ENCODE data around the gene PPP1R26. TPM values are rescaled to one million over a fixed set of nuclear protein-coding genes. Genes with fewer than 3 reads are reported as not detected.

The PPP1R26 gene
- total and polyA plus RNA-seq, 5 experiments from 2014 or later: 0.13 to 0.22 TPM; not detected in 3

DNA sequence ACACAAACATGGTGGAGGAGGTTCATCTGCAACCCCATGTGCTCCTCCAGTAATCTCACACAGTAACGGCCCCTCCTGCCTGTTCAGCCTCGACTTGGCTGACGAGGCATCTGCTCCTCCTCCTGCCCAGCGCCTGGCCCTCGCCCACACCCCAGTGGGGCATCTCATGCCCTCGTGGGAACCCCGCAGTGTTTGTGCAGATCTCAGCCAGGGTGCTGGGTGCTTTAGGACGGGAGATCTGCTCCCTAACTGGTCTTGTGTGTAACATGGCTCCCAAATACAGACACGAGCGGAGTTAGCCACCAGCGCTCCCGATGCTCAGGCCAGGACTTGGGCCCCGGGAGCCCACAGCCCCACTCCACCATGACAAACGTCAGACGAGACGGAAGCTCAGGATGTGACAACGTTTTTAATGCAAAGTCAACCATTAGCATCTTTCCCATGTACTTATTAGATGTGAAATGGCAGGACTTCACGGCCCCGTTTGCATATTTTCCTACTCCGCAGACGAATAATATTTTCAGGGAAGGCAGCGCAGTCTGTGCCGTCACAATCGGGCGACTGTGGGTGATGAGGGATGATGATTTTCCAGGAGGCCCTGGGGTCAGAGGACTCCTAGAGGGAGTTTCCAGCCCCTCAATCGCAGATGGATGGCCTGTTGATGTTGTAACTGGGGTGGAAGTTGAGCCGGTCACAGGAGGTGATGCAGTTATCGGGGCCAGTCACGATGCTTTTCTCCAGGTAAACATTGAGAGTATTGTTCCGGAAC is 15.4 kb downstream of the PPP1R26 start:
- Mint-ChIP-seq H3K27ac (no peak overlapping the region), H3K4me3 (no peak overlapping the region), H3K36me3 (no peaks in the 10 kb centered on the region), H3K4me1 (peaks cover 2 to 8% (median 5%) of the 10 kb centered on the region in 4 donors), H3K27me3 (peaks cover 0 to 11% (median 9%) of the 10 kb centered on the region in 5 donors), H3K9me3 (no peaks in the 10 kb centered on the region)
- DNase-seq (no peak), ATAC-seq (no peak)
- POLR2A ChIA-PET: no interaction called here

GRCh38 chr9:135498381-135499126 is 19.0 kb downstream of the PPP1R26 start:
- Mint-ChIP-seq H3K9me3 (no peaks in the 10 kb centered on the region), H3K27me3 (peaks cover 0 to 6% (median 5%) of the 10 kb centered on the region in 5 donors), H3K36me3 (peaks cover 0 to 11% (median 3%) of the 10 kb centered on the region in 3 donors), H3K4me3 (peak overlapping the region in 9 of 10 donors; percentile 71 to 96 (median 86)), H3K27ac (no peak overlapping the region), H3K4me1 (peaks cover 9 to 28% (median 26%) of the 10 kb centered on the region in 4 donors)
- ATAC-seq (no peak), DNase-seq (no peak)
- POLR2A ChIA-PET: interaction anchor here (0.9 kb wide), 1 partner anchor 17 kb away, joined by 4 read pairs; no protein-coding TSS in a partner anchor

DNA sequence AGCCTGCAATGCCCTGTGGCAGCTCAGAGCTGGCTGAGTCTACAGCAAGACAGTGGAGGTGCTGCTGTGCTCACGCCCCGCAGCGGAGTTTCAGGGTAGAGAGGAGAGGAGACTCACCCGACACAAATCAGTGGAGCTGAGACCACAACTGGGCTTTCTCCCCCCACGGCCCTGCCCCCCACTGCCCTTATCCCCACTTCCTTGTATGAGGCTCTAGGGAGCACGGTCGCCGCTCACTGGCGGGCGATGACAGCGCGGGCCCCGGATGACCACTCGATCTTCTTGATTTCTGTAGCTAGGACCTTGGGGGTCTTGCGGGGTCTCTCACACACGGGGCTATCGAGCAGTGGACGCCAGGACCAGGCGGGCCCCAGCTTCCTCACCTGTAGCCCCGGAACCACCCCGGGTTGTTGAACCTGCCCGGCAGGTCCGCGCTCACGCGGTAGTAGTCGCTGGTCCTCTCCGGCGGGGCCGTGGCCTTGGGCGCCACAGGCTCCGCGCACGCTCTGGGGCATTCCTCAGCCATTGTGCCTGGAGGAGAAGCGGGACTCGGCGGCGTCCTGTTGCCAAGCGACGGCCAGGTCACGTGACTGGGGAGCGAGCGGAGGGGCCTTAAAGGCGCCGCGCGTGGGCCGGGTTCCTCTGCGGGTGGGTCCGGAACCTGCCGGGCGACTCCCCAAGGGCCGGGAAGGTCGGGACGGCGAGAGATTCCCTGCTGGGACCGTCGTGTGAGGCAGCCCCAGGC is 19.9 kb downstream of the PPP1R26 start:
- Mint-ChIP-seq H3K27me3 (peaks cover 0 to 6% (median 5%) of the 10 kb centered on the region in 5 donors), H3K4me3 (peak overlapping the region; percentile 71 to 96 (median 88)), H3K9me3 (no peaks in the 10 kb centered on the region), H3K27ac (peak overlapping the region in 6 of 10 donors; percentile 49 to 70 (median 61)), H3K4me1 (peaks cover 11 to 30% (median 29%) of the 10 kb centered on the region in 4 donors), H3K36me3 (peaks cover 0 to 21% (median 8%) of the 10 kb centered on the region in 3 donors)
- ATAC-seq: peak; percentile 54 to 67
- peak; percentile 74 to 94 (median 85) for DNase-seq
- POLR2A ChIA-PET: interaction anchor here (0.9 kb wide), 1 partner anchor 18 kb away, joined by 4 read pairs; no protein-coding TSS in a partner anchor

DNA sequence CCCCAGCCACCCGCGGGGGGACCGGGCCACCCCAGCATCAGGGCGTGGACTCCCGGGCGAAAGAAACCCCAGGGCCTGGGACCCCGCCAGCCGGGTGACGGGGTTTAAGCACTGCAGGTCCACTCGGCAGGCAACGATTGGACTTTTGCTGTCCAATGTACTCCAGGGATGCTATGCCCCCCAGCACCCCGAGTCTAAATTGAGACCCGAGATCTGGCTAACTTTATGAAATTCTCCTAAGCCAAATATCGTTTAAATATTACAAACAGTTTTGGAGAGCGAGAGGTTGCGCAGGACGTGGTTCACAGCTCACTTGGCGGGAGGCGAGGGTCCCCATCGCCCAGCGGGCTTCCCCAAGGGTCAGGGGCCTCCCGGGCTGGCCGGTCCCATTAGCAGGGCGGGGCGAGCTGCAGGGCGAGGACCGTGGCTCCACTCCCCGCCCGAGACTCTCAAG is 20.5 kb downstream of the PPP1R26 start:
- ATAC-seq: peak; percentile 15 to 35
- no peak for DNase-seq
- peak overlapping the region in 8 of 10 donors; percentile 9 to 95 (median 44) for H3K27ac Mint-ChIP-seq
- H3K27me3 Mint-ChIP-seq: peaks cover 0 to 5% (median 2%) of the 10 kb centered on the region in 5 donors
- no peaks in the 10 kb centered on the region for H3K9me3 Mint-ChIP-seq
- peak overlapping the region; percentile 85 to 96 (median 92) for H3K4me3 Mint-ChIP-seq
- H3K4me1 Mint-ChIP-seq: peaks cover 12 to 35% (median 33%) of the 10 kb centered on the region in 4 donors
- POLR2A ChIA-PET: no interaction called here
- H3K36me3 Mint-ChIP-seq: peaks cover 0 to 27% (median 10%) of the 10 kb centered on the region in 3 donors

- DNase-seq (peak; percentile 66 to 88 (median 82)), ATAC-seq (peak; percentile 92 to 93)
- Mint-ChIP-seq H3K27me3 (peaks cover 0 to 5% (median 0%) of the 10 kb centered on the region in 5 donors), H3K9me3 (no peaks in the 10 kb centered on the region), H3K27ac (peak within 1 kb of the TSS; percentile 64 to 95 (median 90)), H3K4me1 (peaks cover 13 to 37% (median 34%) of the 10 kb centered on the region in 4 donors), H3K36me3 (peaks cover 0 to 30% (median 10%) of the 10 kb centered on the region in 3 donors), H3K4me3 (peak within 1 kb of the TSS; percentile 85 to 96 (median 92))
- POLR2A ChIA-PET: no interaction called here
Measured at GRCh38 chr9:135500525-135501260, 21.1 kb downstream of the PPP1R26 start, which contains the start of gene MRPS2. MRPS2 (plus strand) TSS chr9:135500682; CDS start chr9:135500711, 29 bp downstream.

DNA sequence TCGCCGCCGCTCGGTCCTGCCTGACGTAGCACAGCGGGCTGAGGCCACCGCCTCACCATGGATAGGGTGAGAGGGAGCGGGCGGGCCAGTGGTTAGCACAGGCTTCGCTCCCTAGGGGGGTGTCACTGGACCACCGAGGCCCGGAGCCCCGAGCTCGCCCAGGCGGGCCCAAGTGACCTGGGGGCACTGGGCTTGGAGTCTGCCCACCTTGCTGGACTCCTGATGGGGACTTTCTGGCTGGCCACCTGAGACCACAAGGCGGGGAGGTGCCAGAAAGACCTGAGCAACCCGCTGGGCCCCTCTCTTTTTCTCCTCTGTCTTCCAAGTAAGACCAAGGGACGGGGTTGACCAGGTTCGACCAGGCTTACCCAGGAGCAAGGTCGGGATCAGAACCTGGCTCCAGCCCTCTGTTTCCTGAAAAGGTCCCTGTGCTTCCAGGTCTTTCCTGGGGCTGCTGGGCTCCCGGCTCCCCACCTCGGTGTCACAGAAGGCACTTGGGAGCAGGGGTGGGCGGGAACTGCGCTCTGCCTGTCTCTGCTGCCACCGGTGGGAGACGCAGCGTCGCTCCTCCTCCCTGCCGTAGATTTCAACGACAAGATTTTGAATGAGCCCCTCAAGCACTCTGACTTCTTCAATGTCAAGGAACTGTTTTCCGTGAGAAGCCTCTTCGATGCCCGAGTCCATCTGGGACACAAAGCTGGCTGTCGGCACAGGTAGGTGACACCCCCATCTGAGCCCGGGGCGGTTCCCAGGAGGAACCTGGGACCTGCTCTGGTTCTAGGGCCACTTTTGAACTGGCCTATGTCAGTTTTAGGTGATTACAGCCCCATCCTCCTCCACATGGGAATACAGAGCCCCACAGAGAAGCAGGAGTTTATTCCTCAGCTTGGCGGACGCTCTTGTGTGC is 21.9 kb downstream of the PPP1R26 start:
- POLR2A ChIA-PET: no interaction called here
- Mint-ChIP-seq H3K4me1 (peaks cover 13 to 37% (median 34%) of the 10 kb centered on the region in 4 donors), H3K27ac (peak overlapping the region in 8 of 10 donors; percentile 56 to 87 (median 73)), H3K36me3 (peaks cover 0 to 30% (median 10%) of the 10 kb centered on the region in 3 donors), H3K27me3 (peaks cover 0 to 5% (median 0%) of the 10 kb centered on the region in 5 donors), H3K4me3 (peak overlapping the region; percentile 78 to 96 (median 92)), H3K9me3 (no peaks in the 10 kb centered on the region)
- DNase-seq (peak in 3 of 10 donors; percentile 4 to 20 (median 9)), ATAC-seq (no peak)

DNA sequence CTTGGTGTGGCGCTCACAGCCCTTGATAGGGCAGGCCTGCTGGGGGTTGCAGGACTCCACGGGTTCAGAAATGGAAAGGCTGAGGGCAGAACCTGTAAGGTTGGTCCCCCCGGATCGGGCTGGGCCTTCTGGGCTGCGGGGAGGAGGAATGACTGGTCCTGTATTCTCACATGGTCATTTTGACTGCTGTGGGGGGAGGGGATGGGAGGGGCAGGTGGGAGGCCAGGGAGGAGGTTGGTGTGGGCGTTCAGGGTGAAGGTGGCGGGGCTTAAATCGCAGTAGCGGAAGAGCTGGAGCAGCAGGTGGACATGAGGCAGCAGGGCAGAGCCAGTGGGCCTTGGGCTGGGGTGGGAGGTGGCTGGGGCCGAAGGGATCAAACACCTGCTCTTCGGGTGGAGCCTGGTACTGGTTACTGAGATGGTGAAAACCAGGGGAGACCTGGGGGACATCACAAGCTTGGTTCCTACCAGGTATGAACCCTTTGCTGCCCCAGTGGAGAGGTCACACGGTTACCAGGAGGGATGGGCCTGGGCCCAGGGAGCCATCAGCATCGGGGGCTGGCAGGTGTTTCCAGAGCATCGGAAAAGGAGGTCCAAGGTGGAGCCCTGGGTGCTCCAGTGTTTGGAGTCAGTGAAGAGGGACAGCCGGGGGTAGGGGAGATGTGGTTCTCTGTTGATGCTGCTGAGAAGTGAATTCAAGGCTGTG is 22.7 kb downstream of the PPP1R26 start:
- Mint-ChIP-seq H3K9me3 (peaks cover 0 to 2% (median 0%) of the 10 kb centered on the region in 9 donors), H3K27me3 (peaks cover 0 to 5% (median 0%) of the 10 kb centered on the region in 5 donors), H3K36me3 (peaks cover 0 to 33% (median 10%) of the 10 kb centered on the region in 3 donors), H3K4me1 (peaks cover 13 to 37% (median 34%) of the 10 kb centered on the region in 4 donors), H3K27ac (peak overlapping the region in 7 of 10 donors; percentile 44 to 87 (median 74)), H3K4me3 (peak overlapping the region; percentile 78 to 96 (median 89))
- ATAC-seq (no peak), DNase-seq (no peak)
- POLR2A ChIA-PET: no interaction called here

- peaks cover 0 to 33% (median 10%) of the 10 kb centered on the region in 3 donors for H3K36me3 Mint-ChIP-seq
- POLR2A ChIA-PET: no interaction called here
- peaks cover 0 to 4% (median 0%) of the 10 kb centered on the region in 9 donors for H3K9me3 Mint-ChIP-seq
- peak overlapping the region in 9 of 10 donors; percentile 26 to 96 (median 43) for H3K4me3 Mint-ChIP-seq
- H3K27me3 Mint-ChIP-seq: peaks cover 0 to 5% (median 0%) of the 10 kb centered on the region in 5 donors
- no peak for DNase-seq
- H3K27ac Mint-ChIP-seq: peak overlapping the region in 3 of 10 donors; percentile 28 to 70 (median 65)
- no peak for ATAC-seq
- H3K4me1 Mint-ChIP-seq: peaks cover 13 to 37% (median 34%) of the 10 kb centered on the region in 4 donors
Measured at GRCh38 chr9:135502873-135503321, 23.3 kb downstream of the PPP1R26 start.

DNA sequence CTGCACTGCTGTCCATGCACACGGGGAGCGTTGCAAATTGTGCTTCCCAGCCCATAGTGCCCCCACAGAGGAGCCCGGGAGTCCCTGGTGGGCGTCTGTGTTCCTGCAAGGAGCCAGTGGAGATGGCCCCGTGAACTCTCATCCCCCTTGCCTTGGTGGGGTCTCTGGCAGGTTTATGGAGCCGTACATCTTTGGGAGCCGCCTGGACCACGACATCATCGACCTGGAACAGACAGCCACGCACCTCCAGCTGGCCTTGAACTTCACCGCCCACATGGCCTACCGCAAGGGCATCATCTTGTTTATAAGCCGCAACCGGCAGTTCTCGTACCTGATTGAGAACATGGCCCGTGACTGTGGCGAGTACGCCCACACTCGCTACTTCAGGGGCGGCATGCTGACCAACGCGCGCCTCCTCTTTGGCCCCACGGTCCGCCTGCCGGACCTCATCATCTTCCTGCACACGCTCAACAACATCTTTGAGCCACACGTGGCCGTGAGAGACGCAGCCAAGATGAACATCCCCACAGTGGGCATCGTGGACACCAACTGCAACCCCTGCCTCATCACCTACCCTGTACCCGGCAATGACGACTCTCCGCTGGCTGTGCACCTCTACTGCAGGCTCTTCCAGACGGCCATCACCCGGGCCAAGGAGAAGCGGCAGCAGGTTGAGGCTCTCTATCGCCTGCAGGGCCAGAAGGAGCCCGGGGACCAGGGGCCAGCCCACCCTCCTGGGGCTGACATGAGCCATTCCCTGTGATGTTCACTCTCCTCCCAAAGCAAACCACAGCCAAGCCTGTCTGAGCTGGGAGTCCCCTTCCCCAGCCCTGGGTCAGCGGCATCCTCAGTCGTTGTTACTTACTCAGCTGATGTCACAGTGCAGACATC is 24.0 kb downstream of the PPP1R26 start:
- ATAC-seq (no peak), DNase-seq (no peak)
- Mint-ChIP-seq H3K4me3 (peak overlapping the region; percentile 11 to 96 (median 43)), H3K9me3 (peaks cover 0 to 10% (median 3%) of the 10 kb centered on the region in 9 donors), H3K4me1 (peaks cover 13 to 37% (median 34%) of the 10 kb centered on the region in 4 donors), H3K27me3 (no peaks in the 10 kb centered on the region), H3K36me3 (peaks cover under 1 to 33% (median 10%) of the 10 kb centered on the region in 3 donors), H3K27ac (peak overlapping the region in 3 of 10 donors; percentile 28 to 70 (median 40))
- POLR2A ChIA-PET: no interaction called here

Data from naive thymus-derived CD8-positive, alpha-beta T cell (primary cell).